Hepatocyte (in vitro differentiated cells): Measurements from ENCODE around the gene HSD17B2. TPM values are rescaled to one million over a fixed set of nuclear protein-coding genes. Genes with fewer than 3 reads are reported as not detected.
"Not testable (repeated sequence)": the region's sequence is repeated elsewhere in the genome, so short reads cannot be mapped to it uniquely, and the experiment has no call there.

Experiments used
- DNase-seq: peaks from one replicate; pipeline ENCODE4 v3.0.0-alpha.2; 2016; ENCODE audit warnings: low spot score
- H2AFZ ChIP-seq: fragments of 200-600 bp; sonication (generic); 2 replicates; pipeline ENCODE4 v1.6.0; 2016; ENCODE audit warnings: antibody characterized with exemption, mild to moderate bottlenecking
- H3K27ac ChIP-seq: fragments of 200-600 bp; sonication (generic); 2 replicates; pipeline ENCODE4 v1.5.1; 2016; ENCODE audit warnings: mild to moderate bottlenecking
- H3K27me3 ChIP-seq: fragments of 200-600 bp; sonication (generic); 2 replicates; pipeline ENCODE4 v1.6.1; 2016
- H3K36me3 ChIP-seq: fragments of 200-600 bp; sonication (generic); replicated peaks from 2 replicates; pipeline ENCODE4 v1.5.1; 2016; ENCODE audit warnings: low read depth; ENCODE audit not compliant: insufficient read depth
- H3K4me1 ChIP-seq: fragments of 200-600 bp; sonication (generic); 2 replicates; pipeline ENCODE4 v1.5.1; 2016; ENCODE audit warnings: mild to moderate bottlenecking, moderate library complexity; ENCODE audit not compliant: insufficient read depth
- H3K4me2 ChIP-seq: fragments of 200-600 bp; sonication (generic); 2 replicates; pipeline ENCODE4 v1.6.0; 2016
- H3K4me3 ChIP-seq: fragments of 200-600 bp; sonication (generic); 2 replicates; pipeline ENCODE4 v1.5.1; 2016; ENCODE audit warnings: mild to moderate bottlenecking
- H3K79me2 ChIP-seq: fragments of 200-600 bp; sonication (generic); 2 replicates; pipeline ENCODE4 v1.6.0; 2017; ENCODE audit warnings: mild to moderate bottlenecking
- H3K9me2 ChIP-seq: fragments of 200-600 bp; sonication (generic); replicated peaks from 2 replicates; pipeline ENCODE4 v1.6.0; 2017; ENCODE audit warnings: mild to moderate bottlenecking; ENCODE audit not compliant: insufficient read depth
- H3K9me3 ChIP-seq: fragments of 200-600 bp; sonication (generic); 2 replicates; pipeline ENCODE4 v1.5.1; 2016; ENCODE audit warnings: low read depth, mild to moderate bottlenecking
- H4K20me1 ChIP-seq: fragments of 200-600 bp; sonication (generic); 2 replicates; pipeline ENCODE4 v1.6.0; 2016; ENCODE audit warnings: mild to moderate bottlenecking; ENCODE audit not compliant: insufficient read depth, poor library complexity, severe bottlenecking
- EZH2 ChIP-seq: fragments of 200-600 bp; sonication (generic); IDR thresholded peaks from 2 replicates; pipeline ENCODE4 v1.6.1; 2016; ENCODE audit warnings: antibody characterized with exemption, mild to moderate bottlenecking, borderline replicate concordance
- EZH2phosphoT487 ChIP-seq: fragments of 200-600 bp; sonication (generic); IDR thresholded peaks from one replicate; pipeline ENCODE4 v1.6.1; 2018; ENCODE audit warnings: antibody characterized with exemption, mild to moderate bottlenecking, low read depth, moderate library complexity; ENCODE audit not compliant: unreplicated experiment, severe bottlenecking
- WGBS: methylation state at CpG from one replicate; pipeline ENCODE4 v1.1.6; 2016; ENCODE audit warnings: low lambda C conversion rate; ENCODE audit errors: missing lambda C conversion rate; 5-methylcytosine and 5-hydroxymethylcytosine counted together
- polyA plus RNA-seq: library from polyadenylated mRNA; unstranded; fragments of >200 nt; fragmentation: Nextera tagmentation; extraction: Ambion mirVana; gene quantifications from 2 replicates; pipeline ENCODE4 v1.2.1, GENCODE V29; 2016
- total RNA-seq: library from RNA; depleted of rRNA; stranded (reverse); fragments of >200 nt; gene quantifications from 2 replicates; pipeline ENCODE4 v1.2.3, GENCODE V29; 2014
- TF ChIP-seq, protein P1 (sequence below): fragments of 200-600 bp; sonication (generic); IDR thresholded peaks from 2 replicates; pipeline ENCODE4 v1.5.1; 2016; ENCODE audit warnings: antibody characterized with exemption, mild to moderate bottlenecking; ENCODE audit not compliant: poor library complexity

Gene HSD17B2
- total and polyA plus RNA-seq, 2 experiments from 2014 or later: 75.6 to 91.1 TPM

DNA sequence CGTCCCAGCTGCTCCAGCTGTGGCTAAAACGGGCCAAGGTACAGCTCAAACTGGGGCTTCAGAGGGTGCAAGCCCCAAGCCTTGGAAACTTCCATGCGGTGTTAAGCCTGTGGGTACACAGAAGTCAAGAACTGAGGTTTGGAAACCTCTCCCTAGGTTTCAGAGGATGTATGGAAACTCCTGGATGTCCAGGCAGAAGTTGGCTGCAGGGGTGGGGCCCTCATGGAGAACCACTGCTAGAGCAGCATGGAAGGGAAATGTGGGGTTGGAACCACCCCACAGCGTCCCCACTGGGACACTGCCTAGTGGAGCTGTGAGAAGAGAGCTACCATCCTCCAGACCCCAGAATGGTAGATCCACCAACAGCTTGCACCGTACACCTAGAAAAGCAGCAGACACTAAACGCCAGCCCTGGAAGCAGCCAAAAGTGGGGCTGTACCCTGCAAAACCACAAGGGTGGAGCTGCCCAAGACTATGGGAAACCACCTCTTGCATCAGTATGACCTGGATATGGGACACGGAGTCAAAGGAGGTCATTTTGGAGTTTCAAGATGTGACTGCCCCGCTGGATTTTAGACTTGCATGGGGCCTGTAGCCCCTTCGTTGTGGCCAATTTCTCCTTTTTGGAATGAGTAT lies 26.0 kb upstream of the HSD17B2 start:
- 86% methylated on average over 9 of the region's 9 CpGs for WGBS

DNA sequence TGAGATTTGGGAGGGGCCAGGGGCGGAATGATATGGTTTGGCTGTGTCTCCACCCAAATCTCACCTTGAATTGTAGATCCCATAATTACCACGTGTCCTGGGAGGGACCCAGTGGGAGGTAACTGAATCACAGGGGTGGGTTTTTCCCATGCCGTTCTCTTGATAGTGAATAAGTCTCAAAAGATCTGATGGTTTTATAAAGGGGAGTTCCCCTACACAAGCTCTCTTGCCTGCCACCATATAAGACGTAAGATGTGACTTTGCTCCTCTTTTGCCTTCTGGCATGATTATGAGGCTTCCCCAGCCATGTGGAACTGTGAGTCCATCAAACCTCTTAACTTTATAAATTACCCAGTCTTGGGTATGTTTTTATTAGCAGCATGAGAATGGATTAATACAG lies 25.3 kb upstream of the HSD17B2 start:
- H3K9me3 ChIP-seq, H3K27me3 ChIP-seq, H2AFZ ChIP-seq, H4K20me1 ChIP-seq, H3K27ac ChIP-seq, H3K36me3 ChIP-seq, H3K4me3 ChIP-seq, H3K79me2 ChIP-seq, DNase-seq, H3K4me2 ChIP-seq, H3K9me2 ChIP-seq, H3K4me1 ChIP-seq: not testable (repeated sequence)
- 86% methylated on average over 4 of the region's 4 CpGs for WGBS

More for the DNA sequence above, 26.0 kb upstream of the HSD17B2 start:
- H3K4me2 ChIP-seq: no peak overlapping the region
- H3K36me3 ChIP-seq: no peaks in the 10 kb centered on the region
- no peaks in the 10 kb centered on the region for H3K4me1 ChIP-seq
- H3K27me3 ChIP-seq: no peaks in the 10 kb centered on the region
- no peaks in the 10 kb centered on the region for H3K9me2 ChIP-seq
- no peak overlapping the region for H3K27ac ChIP-seq
- TF ChIP-seq EZH2phosphoT487: no peak
- no peak overlapping the region for H2AFZ ChIP-seq
- H3K79me2 ChIP-seq: no peaks in the 10 kb centered on the region
- no peak for DNase-seq
- no peaks in the 10 kb centered on the region for H3K9me3 ChIP-seq
- no peaks in the 10 kb centered on the region for H4K20me1 ChIP-seq
- no peak overlapping the region for H3K4me3 ChIP-seq

- DNase-seq: no peak
- Histone ChIP-seq H3K4me3 (no peak overlapping the region), H3K79me2 (no peaks in the 10 kb centered on the region), H4K20me1 (no peaks in the 10 kb centered on the region), H3K27me3 (no peaks in the 10 kb centered on the region), H3K9me2 (no peaks in the 10 kb centered on the region), H3K9me3 (no peaks in the 10 kb centered on the region), H3K4me2 (no peak overlapping the region), H3K4me1 (no peaks in the 10 kb centered on the region), H3K27ac (no peak overlapping the region), H3K36me3 (no peaks in the 10 kb centered on the region), H2AFZ (no peak overlapping the region)
- WGBS: 82% methylated on average over 8 of the region's 8 CpGs
- TF ChIP-seq, protein P1, sequence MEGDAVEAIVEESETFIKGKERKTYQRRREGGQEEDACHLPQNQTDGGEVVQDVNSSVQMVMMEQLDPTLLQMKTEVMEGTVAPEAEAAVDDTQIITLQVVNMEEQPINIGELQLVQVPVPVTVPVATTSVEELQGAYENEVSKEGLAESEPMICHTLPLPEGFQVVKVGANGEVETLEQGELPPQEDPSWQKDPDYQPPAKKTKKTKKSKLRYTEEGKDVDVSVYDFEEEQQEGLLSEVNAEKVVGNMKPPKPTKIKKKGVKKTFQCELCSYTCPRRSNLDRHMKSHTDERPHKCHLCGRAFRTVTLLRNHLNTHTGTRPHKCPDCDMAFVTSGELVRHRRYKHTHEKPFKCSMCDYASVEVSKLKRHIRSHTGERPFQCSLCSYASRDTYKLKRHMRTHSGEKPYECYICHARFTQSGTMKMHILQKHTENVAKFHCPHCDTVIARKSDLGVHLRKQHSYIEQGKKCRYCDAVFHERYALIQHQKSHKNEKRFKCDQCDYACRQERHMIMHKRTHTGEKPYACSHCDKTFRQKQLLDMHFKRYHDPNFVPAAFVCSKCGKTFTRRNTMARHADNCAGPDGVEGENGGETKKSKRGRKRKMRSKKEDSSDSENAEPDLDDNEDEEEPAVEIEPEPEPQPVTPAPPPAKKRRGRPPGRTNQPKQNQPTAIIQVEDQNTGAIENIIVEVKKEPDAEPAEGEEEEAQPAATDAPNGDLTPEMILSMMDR: no peak
- TF ChIP-seq EZH2phosphoT487 (no peak), EZH2 (no peak)
These were observed 24.4 kb upstream of the HSD17B2 start for GRCh38 chr16:82010649-82011048.

DNA sequence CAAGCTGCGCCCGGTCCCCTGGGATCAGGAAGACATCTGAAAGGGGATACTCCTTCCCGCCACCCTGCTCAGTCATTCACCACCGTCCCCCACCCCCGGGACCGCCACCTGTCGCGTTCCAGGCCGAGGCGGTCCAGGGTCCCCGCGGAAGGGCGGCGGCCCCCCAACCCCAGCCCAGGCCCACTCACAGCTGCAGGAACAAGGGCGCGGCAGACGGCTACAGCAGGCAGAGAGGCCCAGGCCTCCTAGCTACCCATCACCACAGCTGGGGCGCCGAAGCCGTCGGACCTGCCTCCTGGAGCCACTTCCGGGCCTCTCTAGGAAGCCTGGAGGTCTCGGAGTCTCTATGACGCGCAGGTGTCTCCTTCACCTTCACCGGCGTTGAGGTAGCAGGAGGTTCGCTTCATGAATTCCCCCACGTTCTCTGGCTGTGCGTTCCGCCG lies 23.8 kb upstream of the HSD17B2 start, which contains the start of gene SDR42E1:
TSS of gene SDR42E1 (minus strand) at position 272 of the 443 bp plus-strand sequence. CDS start 10,612 bp downstream, outside the sequence.
- H3K4me3 ChIP-seq: no peak within 1 kb of the TSS
- H3K27me3 ChIP-seq: no peaks in the 10 kb centered on the region
- no peaks in the 10 kb centered on the region for H3K4me1 ChIP-seq
- no peaks in the 10 kb centered on the region for H3K9me2 ChIP-seq
- no peak within 1 kb of the TSS for H2AFZ ChIP-seq
- H3K36me3 ChIP-seq: no peaks in the 10 kb centered on the region
- no peaks in the 10 kb centered on the region for H3K79me2 ChIP-seq
- no peak within 1 kb of the TSS for H3K27ac ChIP-seq
- WGBS: 97% methylated on average over 32 of the region's 32 CpGs
- no peaks in the 10 kb centered on the region for H4K20me1 ChIP-seq
- no peak within 1 kb of the TSS for H3K4me2 ChIP-seq
- no peaks in the 10 kb centered on the region for H3K9me3 ChIP-seq
- no peak for DNase-seq
- TF ChIP-seq EZH2phosphoT487 (no peak), EZH2 (no peak)
- TF ChIP-seq, protein P1: no peak
